ENCODE measurements around the gene XRN2. TPM values are rescaled to one million over a fixed set of nuclear protein-coding genes. Genes with fewer than 3 reads are reported as not detected.

Gene XRN2
- total RNA-seq, 1 experiment from 2014 or later: 76.8 TPM

GRCh38 chr20:21342656-21343345 lies 39.7 kb downstream of the XRN2 start:
- no peak overlapping the region for H2AFZ ChIP-seq (ENCODE audit: low read length)
- ATAC-seq (no peak), DNase-seq (no peak)
- H3K4me3 ChIP-seq (ENCODE audit: low read length): no peak overlapping the region
- H3K4me2 ChIP-seq (ENCODE audit: low read length): no peak overlapping the region
- H3K9me3 ChIP-seq (ENCODE audit: low read length): no peaks in the 10 kb centered on the region
- no peaks in the 10 kb centered on the region for H3F3A ChIP-seq (ENCODE audit: low read length, unreplicated experiment)
- intact Hi-C loops (cut with micrococcal nuclease): no loop called here
- H3K27ac ChIP-seq (ENCODE audit: low read length): no peak overlapping the region
- 0 out of 2 replicates have a peak, but pooled peaks cover 4% of the 10 kb centered on the region for H4K20me1 ChIP-seq (ENCODE audit: low read length)
- POLR2A ChIA-PET (ENCODE audit: unreplicated experiment): interaction anchor here (0.6 kb wide), 2 partner anchors 8 to 44 kb away, joined by 6 to 7 read pairs; no protein-coding TSS in a partner anchor
- no peaks in the 10 kb centered on the region for H3K27me3 ChIP-seq (ENCODE audit: low read length)
- no peak overlapping the region for H3K9ac ChIP-seq (ENCODE audit: low read length)
- no peaks in the 10 kb centered on the region for H3K9me2 ChIP-seq (replicated peaks; ENCODE audit: low read length)
- no peaks in the 10 kb centered on the region for H3K79me2 ChIP-seq (ENCODE audit: low read length)
- peaks cover 65% of the 10 kb centered on the region for H3K36me3 ChIP-seq (ENCODE audit: low read depth, low read length)
- H3K4me1 ChIP-seq (ENCODE audit: insufficient read depth, low read length): no peaks in the 10 kb centered on the region
- TF ChIP-seq EZH2phosphoT487 (IDR thresholded peaks at IDR 0.05; ENCODE audit: borderline replicate concordance, low read length): no peak
- no peak for TF ChIP-seq EZH2 (IDR thresholded peaks at IDR 0.05; ENCODE audit: low read length, unreplicated experiment)
- TF ChIP-seq CTCF (conservative IDR thresholded peaks at IDR 0.05; ENCODE audit: low read depth, low read length): no peak
- BruUV-seq (replicated peaks): no TSS peak
- CTCF ChIA-PET: interaction anchor here (0.6 kb wide), 1 partner anchor 111 kb away, joined by 4 read pairs; no protein-coding TSS in a partner anchor

- TF ChIP-seq EZH2phosphoT487 (IDR thresholded peaks at IDR 0.05; ENCODE audit: borderline replicate concordance, low read length) (no peak), CTCF (conservative IDR thresholded peaks at IDR 0.05; ENCODE audit: low read depth, low read length) (no peak), EZH2 (IDR thresholded peaks at IDR 0.05; ENCODE audit: low read length, unreplicated experiment) (no peak)
- H4K20me1 ChIP-seq (ENCODE audit: low read length): 0 out of 2 replicates have a peak, but pooled peaks cover 4% of the 10 kb centered on the region
- no TSS peak for BruUV-seq (replicated peaks)
- no peak overlapping the region for H3K4me2 ChIP-seq (ENCODE audit: low read length)
- H2AFZ ChIP-seq (ENCODE audit: low read length): no peak overlapping the region
- H3K36me3 ChIP-seq (ENCODE audit: low read depth, low read length): peaks cover 70% of the 10 kb centered on the region
- H3K9ac ChIP-seq (ENCODE audit: low read length): no peak overlapping the region
- no peaks in the 10 kb centered on the region for H3K4me1 ChIP-seq (ENCODE audit: insufficient read depth, low read length)
- no peak overlapping the region for H3K27ac ChIP-seq (ENCODE audit: low read length)
- ATAC-seq (no peak), DNase-seq (no peak)
- H3K4me3 ChIP-seq (ENCODE audit: low read length): no peak overlapping the region
- POLR2A ChIA-PET (ENCODE audit: unreplicated experiment): no interaction called here
- intact Hi-C loops (cut with micrococcal nuclease): no loop called here
- CTCF ChIA-PET: no interaction called here
- no peaks in the 10 kb centered on the region for H3F3A ChIP-seq (ENCODE audit: low read length, unreplicated experiment)
- H3K9me3 ChIP-seq (ENCODE audit: low read length): no peaks in the 10 kb centered on the region
- no peaks in the 10 kb centered on the region for H3K9me2 ChIP-seq (replicated peaks; ENCODE audit: low read length)
- H3K27me3 ChIP-seq (ENCODE audit: low read length): no peaks in the 10 kb centered on the region
- H3K79me2 ChIP-seq (ENCODE audit: low read length): no peaks in the 10 kb centered on the region
These were observed 41.2 kb downstream of the XRN2 start for GRCh38 chr20:21344206-21344900.

GRCh38 chr20:21344961-21345360 lies 41.8 kb downstream of the XRN2 start:
- ATAC-seq: no peak
- POLR2A ChIA-PET (ENCODE audit: unreplicated experiment): no interaction called here
- no peaks in the 10 kb centered on the region for H3K79me2 ChIP-seq (ENCODE audit: low read length)
- CTCF ChIA-PET: no interaction called here
- H3K9me3 ChIP-seq (ENCODE audit: low read length): no peaks in the 10 kb centered on the region
- H4K20me1 ChIP-seq (ENCODE audit: low read length): 0 out of 2 replicates have a peak, but pooled peaks cover 4% of the 10 kb centered on the region
- no peak overlapping the region for H3K9ac ChIP-seq (ENCODE audit: low read length)
- H3K27ac ChIP-seq (ENCODE audit: low read length): no peak overlapping the region
- no peak overlapping the region for H2AFZ ChIP-seq (ENCODE audit: low read length)
- H3K9me2 ChIP-seq (replicated peaks; ENCODE audit: low read length): no peaks in the 10 kb centered on the region
- no TSS peak for BruUV-seq (replicated peaks)
- H3K4me3 ChIP-seq (ENCODE audit: low read length): no peak overlapping the region
- peaks cover 70% of the 10 kb centered on the region for H3K36me3 ChIP-seq (ENCODE audit: low read depth, low read length)
- intact Hi-C loops (cut with micrococcal nuclease): no loop called here
- H3F3A ChIP-seq (ENCODE audit: low read length, unreplicated experiment): no peaks in the 10 kb centered on the region
- no peak for DNase-seq
- no peaks in the 10 kb centered on the region for H3K4me1 ChIP-seq (ENCODE audit: insufficient read depth, low read length)
- no peak overlapping the region for H3K4me2 ChIP-seq (ENCODE audit: low read length)
- H3K27me3 ChIP-seq (ENCODE audit: low read length): no peaks in the 10 kb centered on the region
- TF ChIP-seq CTCF (conservative IDR thresholded peaks at IDR 0.05; ENCODE audit: low read depth, low read length) (no peak), EZH2 (IDR thresholded peaks at IDR 0.05; ENCODE audit: low read length, unreplicated experiment) (no peak), EZH2phosphoT487 (IDR thresholded peaks at IDR 0.05; ENCODE audit: borderline replicate concordance, low read length) (no peak)

All from PC-3 (cell line).